Endometrial microvascular endothelial cells (primary cell): ENCODE results near the gene MOK. TPM values are rescaled to one million over a fixed set of nuclear protein-coding genes. Genes with fewer than 3 reads are reported as not detected.

Source experiments
- in situ Hi-C: cut with HindIII; loops from 2 replicates; pipeline ENCODE4 v1.10.0; 2017; ENCODE audit warnings: low sequenced_read_pairs, low pct_unique_long_range_greater_than_20kb; ENCODE audit errors: inconsistent ontology term
- total RNA-seq: library from RNA; depleted of rRNA; stranded (reverse); fragments of >200 nt; gene quantifications from one replicate; pipeline ENCODE4 v1.2.3, GENCODE V29; 2015; ENCODE audit errors: inconsistent ontology term

MOK gene
- total RNA-seq, 1 donor from 2014 or later = 7.5 TPM

GRCh38 chr14:102217399-102217798, 87.6 kb downstream of the MOK start:
- in situ Hi-C loops = no loop called here

DNA sequence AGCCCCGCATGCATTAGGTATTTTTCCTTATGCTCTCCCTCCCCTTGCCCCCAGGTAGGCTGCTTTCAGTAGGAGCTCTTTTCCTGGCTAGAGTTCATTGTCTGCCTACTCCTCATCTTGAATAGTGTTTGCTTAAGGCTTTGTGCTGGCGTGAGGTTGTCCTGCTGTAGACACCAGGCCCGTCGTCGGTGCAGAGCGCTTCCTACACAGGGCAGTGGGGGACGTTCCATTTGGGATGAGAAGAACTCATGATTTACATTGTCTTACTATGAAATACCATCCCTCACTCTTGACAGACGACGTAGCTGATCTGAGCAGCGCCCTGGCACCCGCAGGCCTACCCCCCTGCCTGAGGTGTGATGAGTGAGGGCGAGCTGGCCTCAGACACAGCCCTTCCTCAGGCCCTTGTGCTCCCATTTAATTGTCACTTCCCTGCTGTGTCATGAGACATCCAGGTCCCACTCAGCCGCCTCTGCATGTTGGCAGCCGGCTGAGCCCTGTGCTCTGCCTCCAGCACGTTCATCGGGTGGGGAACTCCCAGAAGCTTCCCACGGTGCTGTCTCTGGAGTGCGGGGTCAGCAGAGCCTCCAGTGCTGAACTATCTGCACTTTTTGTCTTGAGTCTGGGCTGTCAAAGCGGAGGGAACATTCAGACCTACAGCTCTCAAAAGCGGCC, 89.3 kb downstream of the MOK start:
- in situ Hi-C loops = no loop called here

DNA sequence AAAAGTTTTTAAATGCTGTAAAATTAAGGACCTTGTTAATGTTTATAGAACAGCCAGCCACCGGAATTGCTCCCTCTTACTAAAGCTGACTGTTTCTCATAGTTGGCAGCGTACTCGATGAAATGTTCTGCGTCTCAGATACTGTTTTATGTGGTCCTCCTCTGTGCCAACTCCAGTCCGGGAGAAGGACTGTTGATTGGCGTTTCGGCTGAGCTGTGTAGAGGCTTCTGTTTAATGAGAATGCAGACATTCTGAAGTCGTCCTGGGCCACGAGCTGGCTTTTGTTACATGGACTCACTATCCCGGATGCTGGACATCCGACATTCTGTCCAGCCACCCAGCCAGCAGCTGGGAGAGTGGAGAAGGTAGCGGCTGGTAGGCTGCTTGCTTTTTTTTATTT, 89.9 kb downstream of the MOK start:
- in situ Hi-C loops = no loop called here

DNA sequence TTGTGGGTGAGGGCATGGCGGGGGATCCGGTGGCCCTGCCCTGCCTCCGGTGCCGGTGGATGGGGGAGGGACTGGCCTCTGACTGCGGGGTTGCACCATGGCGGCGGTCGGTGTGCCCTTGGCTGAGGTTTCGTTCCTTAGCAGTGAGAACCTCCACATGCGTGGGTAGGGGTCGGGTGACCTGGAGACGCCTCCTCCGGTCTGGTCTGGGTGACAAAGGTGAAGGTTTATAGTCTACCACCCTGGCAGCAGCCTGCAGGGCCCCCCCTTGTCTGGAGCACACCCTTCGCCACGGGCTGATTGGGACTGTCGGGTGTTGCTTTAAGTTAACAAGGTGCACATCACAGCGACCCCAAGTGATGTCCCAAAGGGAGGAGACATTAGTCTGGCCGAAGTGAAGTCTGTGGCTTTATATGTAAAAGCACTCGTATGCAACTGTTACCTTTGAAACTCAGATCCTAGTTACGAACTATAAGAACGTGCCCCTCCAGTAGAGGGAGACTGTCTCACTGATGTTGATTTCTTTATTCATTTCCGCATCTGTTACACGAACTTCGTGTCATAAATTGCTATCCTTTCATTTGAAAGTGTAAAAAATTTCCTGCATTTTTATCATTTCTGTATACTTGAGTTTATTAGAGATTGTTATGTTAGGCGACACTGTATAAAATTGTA, 90.8 kb downstream of the MOK start:
- in situ Hi-C loops = no loop called here

GRCh38 chr14:102213470-102213869, 91.5 kb downstream of the MOK start:
- in situ Hi-C loops = no loop called here

DNA sequence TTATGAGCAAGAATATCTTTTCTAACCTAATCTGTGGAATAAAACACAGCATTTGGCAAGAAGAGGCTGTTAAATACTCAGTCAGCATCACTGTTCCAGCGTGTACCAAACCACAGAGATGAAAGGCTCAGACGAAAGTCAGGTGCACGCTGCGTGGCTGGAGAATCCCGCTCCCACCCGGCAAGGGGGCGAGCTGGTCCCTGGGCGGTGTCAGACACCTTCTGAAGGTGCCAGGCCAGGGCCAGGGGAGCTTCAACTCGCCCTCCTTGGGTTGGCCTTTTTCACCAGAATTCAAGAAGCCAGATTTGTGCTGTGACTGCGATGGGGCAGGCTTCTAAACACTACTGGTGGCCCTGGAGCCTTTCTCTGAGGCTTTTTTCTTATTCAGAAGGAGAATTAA, 92.1 kb downstream of the MOK start:
- in situ Hi-C loops = no loop called here

DNA sequence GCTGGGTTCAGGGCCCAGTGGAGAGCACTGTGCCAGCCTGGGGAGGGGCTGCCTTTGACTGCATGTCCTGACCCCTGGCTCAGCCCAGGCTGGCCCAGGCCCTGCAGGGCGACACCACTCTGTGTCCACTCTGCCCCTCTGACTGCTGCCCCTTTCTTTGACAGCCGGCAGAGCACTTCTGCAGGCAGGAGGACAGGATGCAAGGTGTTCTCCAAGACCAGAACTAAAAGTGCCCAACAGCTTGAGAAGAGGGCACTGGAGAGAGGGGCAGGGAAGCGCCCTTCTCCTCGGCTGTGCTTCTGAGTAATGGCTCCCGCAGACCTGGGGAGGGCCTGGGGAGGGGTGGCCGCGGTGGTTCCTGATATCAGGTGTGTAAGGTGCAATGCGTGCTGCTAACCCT, 92.6 kb downstream of the MOK start:
- in situ Hi-C loops = no loop called here

- in situ Hi-C loops = no loop called here
These were observed 93.7 kb downstream of the MOK start for GRCh38 chr14:102211240-102211639.

DNA sequence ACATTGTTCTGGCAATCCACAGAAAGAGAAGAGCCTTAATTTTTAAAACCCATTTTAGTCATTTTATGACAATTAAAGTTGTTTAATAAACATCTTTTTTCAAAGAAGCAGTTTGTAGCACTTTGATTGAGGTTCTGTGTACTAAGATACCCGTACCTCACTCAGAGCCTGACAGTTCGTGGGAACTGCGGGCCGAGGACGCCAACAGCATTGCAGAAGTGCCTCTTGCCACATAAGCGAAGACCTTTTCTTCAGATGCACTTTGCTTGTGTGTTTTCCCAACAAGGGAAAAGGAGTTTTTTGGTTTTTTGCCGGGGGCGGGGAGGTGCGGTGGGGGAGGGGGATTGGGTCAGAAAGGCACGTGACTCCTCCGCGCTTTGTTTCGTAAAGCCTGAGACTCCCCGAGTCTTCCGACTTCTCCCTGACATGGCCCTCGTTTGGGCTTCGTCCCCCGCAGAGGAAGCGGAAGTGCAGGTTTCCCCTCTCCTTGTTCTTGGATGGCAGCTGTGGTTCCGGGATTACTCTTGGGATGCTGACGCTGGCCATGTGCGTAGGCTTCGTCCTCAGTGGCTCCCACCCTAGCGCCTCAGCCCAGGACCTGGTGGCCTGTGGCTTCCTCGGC, 94.4 kb downstream of the MOK start:
- in situ Hi-C loops = no loop called here

- in situ Hi-C loops = no loop called here
These were observed 95.6 kb downstream of the MOK start for GRCh38 chr14:102209224-102209966.

GRCh38 chr14:102208741-102209140, 96.2 kb downstream of the MOK start:
- in situ Hi-C loops = no loop called here

- in situ Hi-C loops = no loop called here
These were observed 97.1 kb downstream of the MOK start for GRCh38 chr14:102207831-102208365.

DNA sequence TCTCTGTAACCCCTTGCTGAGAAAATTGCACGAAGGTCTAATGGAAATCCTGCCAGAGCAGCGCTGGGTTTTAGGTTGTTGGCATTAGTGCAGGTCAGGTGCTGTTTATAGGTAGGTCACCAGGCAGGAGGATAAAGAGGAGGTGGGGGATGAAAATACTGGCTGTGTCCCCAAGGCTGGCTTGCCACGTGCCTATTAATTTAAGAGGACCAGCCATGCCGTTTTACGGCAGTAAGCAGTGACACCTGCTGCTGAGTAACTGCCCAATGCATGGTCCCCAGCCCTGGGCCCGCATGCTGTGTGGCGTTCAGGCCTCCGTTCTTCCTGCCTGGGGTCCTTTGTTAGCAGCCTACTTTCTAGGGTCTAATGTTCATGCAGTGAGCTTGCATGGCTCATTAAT, 98.0 kb downstream of the MOK start:
- in situ Hi-C loops = no loop called here

- in situ Hi-C loops = no loop called here
These were observed 99.4 kb downstream of the MOK start for GRCh38 chr14:102205560-102205959.

DNA sequence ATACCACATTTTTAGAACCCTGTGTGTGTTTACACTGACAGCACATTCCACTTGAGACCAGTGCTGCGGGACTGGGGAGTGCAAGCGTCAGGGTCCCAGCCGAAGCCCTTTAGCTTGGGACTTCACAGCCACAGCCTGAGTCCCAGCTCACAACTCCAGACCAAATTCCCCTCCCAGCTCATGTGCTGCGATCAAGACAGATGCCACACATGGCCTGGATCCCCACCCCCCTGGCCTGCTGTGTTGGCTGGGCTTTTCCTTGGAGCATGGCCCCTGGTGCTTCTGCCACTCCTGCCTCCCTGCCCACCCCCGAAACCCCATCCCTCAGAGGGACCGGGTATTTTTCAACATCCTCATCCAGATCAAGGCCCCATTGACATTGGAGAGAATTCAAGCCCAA, 101.6 kb downstream of the MOK start:
- in situ Hi-C loops = no loop called here

DNA sequence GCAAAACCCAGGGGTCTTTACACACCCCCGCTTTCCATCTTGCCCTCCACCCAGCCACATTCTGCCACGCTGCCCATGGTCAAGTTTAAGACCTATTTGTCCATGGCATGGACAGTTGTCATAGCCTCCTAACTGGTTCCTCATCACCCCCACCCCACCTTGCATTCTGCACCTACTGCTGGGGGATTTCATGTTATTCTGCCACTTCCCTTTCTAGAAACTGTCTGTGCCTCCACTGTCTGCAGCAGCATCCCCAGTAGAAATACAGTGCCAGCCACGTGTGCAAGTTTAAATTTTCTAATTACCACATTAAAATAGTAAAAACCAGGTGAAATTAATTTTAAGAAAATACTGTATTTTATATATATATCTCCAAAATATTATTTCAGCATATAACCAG, 102.0 kb downstream of the MOK start:
- in situ Hi-C loops = no loop called here

DNA sequence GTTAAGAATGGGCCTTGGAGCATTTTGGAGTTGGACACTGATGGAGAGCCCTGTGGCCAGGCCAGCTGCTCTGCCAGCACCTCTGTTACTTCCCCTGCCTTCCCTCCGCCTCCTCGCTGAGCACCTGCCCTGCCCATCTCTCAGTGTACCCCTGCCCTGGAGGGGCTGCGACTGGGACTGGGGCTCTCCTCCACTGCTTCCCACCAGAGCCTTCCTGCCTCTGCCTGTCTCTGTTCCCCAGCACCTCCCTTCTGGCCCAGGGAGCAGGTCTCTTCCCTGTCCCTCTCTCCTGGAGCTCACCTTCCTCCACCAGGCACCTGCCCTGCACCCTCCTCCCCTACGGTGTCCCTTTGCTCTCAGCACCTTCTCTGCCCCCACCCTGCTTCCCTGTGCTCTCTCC, 103.2 kb downstream of the MOK start:
- in situ Hi-C loops = no loop called here

DNA sequence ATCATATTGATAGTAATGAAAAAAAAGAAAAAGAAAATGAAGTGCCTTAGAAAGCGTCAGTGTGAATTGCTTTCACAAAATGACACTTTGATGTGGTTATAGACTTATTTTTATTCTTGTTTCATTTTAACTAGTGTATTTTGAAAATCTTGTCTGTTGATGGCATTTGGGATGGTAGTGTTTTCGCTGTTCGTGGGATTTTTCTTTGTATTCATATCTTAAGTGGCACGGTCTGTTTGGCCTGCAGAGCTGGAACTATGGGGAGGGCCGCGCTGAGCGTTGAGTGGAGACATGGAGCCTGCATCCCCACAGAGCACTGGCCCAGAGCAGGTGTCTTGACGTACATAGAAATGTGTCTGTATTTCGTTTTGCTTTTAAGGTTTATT, 103.6 kb downstream of the MOK start:
- in situ Hi-C loops = no loop called here

GRCh38 chr14:102200690-102201352, 104.1 kb downstream of the MOK start:
- in situ Hi-C loops = no loop called here
